Ramos (cell line): ENCODE data around the gene SEZ6L2.
"Not testable (repeated sequence)": the region's sequence is repeated elsewhere in the genome, so short reads cannot be mapped to it uniquely, and the experiment has no call there.

Experiments used
- in situ Hi-C: fragments of 300-500 bp; cut with MboI; formaldehyde crosslinking; loops from one replicate; pipeline ENCODE4 v1.14.3; 2022; ENCODE audit warnings: low sequenced_read_pairs; ENCODE audit not compliant: unreplicated experiment

Gene SEZ6L2

DNA sequence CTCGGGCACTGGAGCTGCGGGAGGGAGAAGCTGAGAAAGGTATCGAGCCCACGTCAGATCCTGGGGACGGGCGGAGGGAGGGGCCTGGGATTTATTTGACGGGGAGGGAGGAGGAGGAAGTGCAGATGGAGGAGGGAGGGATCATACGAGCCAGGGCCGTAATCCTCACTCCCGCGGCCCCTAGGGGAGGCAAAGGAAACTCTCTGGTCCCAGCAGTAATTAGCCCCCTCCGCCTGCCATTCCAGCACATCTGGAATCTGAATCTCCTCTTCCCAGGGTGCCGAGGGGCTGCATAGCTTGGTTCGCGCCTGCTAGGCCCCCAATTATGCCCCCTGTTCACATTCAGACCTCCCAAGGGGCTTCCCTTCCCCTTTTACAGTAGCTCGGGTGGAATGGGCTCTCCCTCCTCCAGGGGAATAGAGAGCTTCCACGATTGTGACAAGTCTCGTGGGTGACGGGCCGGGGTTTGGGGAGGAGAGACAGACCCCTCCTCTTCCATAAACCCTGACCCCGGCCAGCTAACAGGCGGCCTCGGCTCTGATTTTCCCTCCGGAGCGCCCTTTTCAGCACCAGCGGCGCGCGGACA is at the start of gene SEZ6L2:
SEZ6L2 (minus strand) TSS at position 35 of the 586 bp plus-strand sequence. CDS start 531 bp downstream, outside the sequence.
- in situ Hi-C loops: no loop called here

DNA sequence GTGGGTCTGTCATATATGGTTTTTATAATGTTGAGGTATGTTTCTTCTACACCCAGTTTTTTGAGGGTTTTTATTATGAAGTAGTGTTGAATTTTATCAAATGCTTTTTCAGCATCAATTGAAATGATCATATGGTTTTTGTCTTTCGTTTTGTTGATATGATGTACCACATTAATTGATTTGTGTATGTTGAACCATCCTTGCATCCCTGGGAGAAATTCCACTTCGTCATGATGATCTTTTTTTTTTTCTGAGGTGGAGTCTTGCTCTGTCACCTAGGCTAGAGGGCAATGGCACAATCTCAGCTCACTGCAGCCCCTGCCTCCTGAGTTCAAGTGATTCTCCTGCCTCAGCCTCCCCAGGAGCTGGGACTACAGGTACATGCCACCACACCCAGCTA is 48.5 kb upstream of the SEZ6L2 start:
- in situ Hi-C loops: no loop called here

DNA sequence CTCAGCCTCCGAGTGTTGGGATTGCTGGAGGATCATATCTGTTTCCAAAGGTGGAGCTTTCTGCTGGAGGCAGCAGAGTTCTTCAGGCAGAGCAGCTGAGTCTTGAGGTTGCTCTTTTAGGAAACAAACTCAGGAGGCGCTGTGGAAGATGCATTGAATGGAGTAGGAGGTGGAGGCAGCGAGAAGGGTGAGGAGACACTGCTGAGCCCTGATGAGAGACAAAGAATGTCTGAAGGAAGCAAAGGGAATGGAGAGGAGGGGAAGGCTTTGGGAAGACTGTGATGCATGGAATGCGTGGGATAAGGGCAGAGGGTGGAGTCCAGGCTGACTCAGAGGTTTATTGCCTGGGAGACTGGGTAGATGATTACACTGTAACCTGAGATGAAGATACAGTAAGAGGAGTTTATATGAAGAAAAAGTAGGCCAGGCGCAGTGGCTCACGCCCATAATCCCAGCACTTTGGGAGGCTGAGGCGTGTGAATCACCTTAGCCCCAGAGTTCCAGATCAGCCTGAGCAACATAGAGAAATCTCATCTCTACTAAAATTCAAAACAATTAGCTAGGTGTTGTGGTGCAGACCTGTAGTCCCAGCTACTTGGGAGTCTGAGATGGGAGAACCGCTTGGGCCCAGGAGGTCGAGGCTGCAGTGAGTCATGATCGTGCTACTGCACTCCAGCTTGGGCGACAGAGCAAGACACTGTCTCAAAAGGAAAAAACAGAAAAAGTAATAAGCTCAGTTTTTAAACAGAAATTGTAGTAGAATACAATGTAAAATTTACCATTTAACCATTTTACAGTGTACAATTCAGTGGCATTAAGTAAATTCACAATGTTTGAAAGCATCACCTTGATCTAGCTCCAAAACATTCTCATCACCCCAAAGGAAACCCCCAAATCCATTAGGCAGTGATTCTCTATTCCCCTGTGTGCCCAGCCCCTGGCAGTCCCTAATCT is 44.8 kb upstream of the SEZ6L2 start:
- in situ Hi-C loops: no loop called here

DNA sequence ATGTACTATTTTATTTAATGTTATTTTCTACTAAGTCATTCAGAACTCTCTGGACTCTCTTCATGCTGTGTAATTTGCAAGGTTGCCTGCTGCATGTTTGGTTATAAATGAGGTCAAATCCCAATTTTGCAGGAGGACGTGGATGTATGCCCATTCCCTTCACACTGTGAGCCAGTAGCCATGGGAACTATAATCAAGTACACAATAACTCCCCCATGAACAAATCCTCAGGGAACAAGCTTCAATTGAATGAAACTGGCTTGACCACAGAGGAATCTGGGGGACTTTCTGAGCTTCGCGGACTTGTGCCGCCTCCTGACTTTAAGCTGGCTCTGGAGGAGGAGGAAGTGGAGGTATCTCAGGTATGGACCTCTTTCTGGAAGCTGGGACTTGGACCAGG is 41.3 kb upstream of the SEZ6L2 start:
- in situ Hi-C loops: no loop called here

DNA sequence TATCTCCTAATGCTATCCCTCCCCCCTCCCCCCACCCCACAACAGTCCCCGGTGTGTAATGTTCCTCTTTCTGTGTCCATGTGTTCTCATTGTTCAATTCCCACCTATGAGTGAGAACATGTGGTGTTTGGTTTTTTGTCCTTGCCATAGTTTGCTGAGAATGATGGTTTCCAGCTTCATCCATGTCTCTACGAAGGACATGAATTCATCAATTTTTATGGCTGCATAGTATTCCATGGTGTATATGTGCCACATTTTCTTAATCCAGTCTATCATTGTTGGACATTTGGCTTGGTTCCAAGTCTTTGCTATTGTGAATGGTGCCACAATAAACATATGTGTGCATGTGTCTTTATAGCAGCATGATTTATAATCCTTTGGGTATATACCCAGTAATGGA is 32.4 kb upstream of the SEZ6L2 start:
- in situ Hi-C loops: not testable (repeated sequence)

DNA sequence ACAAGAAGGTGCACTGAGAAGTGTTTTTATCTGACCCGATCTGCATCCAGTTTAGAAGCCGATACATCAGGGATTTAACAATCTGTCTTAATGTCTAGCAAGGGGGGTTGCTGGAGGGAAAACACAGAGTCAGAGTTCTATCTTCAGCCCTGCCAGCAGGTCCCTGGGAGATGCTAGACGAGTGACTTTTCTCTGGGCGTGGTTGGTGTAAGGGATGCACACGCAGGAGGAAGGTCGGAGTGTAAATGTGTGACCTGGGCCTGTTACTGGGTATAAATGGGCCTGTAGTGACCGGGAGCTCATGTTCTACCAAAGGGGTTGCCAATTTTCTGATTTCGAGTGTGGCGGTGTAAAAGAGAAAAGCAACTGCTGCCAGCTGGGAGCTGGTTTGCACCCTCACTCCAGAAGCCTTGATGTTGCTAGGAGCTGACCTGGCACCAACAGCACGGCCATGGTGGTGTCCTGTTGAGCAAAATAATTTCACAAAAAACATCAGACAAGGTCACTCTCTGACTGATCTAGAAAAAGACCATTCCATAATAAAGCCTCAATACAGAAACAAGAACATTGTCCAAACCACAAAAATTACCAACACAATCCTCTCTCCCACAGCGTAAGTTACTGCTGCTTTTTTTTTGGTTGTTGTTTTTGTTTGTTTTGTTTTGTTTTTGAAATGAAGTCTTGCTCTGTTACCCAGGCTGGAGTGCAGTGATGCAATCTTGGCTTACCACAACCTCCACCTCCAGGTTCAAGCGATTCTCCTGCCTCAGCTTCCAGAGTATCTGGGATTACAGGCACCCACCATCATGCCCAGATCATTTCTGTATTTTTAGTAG is 27.9 kb upstream of the SEZ6L2 start:
- in situ Hi-C loops: no loop called here

DNA sequence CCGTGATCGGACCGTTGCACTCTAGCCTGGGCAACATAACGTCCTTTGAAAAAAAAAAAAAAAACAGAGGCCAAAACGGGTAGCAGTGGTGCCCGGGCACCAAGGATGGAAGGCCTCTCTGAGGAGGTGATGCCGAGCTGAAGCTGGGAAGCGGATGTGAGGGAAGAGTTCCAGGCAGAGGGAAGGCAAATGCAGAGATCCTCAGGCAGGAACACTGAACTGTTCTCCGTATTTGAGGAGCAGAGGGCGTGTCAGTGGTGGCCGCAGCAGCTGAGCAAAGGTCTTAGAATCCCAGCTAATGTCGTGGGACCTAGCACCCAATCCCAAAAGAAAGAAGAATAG is 27.3 kb upstream of the SEZ6L2 start:
- in situ Hi-C loops: no loop called here

DNA sequence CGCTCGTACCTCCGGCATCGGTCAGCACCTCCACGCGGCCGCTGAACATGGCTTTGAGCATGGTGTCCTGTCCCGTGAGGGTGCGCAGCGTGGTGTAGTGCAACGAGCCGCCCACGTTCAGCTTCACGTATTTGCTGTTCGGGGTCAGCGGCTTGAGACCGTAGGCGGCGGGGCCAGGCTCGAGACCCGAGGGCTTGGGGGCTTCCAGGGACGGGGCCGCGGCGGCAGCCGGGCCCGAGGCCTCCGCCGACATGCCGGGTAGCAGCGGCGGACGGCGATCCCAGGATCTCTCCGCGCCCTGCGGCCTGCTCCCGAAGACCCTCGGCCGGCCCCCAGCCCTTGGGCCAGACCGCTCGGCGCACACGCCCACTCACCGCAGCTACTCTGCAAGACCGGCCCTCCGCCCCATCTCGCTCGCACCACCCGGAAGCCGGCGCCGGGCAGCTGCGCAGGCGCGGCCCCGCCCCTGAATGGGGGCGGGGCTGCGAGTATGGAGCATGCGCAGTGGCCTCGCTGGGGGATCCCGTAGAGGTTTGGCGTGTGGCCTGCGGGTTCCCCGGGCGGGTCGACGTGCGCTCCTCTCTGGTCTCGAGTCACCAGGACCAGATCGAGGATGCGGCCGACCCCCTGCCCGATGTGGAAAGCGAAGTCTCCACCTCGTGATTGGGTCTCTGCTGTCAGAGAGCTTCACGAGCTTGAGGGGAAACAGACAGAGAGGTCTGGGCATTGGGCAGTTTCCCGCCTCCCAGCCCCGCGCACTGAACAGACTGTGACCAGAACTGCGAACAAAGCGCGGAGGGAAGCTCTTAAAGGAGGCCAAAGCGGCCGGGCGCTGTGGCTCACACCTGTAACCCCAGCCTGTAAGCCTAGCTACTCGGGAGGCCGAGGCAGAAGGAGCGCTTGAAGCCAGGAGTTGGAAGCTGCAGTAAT is 26.7 kb upstream of the SEZ6L2 start, which contains the start of gene KCTD13:
KCTD13 (minus strand) TSS at position 446 of the 930 bp plus-strand sequence; CDS start at position 253, 193 bp downstream.
- in situ Hi-C loops: no loop called here

DNA sequence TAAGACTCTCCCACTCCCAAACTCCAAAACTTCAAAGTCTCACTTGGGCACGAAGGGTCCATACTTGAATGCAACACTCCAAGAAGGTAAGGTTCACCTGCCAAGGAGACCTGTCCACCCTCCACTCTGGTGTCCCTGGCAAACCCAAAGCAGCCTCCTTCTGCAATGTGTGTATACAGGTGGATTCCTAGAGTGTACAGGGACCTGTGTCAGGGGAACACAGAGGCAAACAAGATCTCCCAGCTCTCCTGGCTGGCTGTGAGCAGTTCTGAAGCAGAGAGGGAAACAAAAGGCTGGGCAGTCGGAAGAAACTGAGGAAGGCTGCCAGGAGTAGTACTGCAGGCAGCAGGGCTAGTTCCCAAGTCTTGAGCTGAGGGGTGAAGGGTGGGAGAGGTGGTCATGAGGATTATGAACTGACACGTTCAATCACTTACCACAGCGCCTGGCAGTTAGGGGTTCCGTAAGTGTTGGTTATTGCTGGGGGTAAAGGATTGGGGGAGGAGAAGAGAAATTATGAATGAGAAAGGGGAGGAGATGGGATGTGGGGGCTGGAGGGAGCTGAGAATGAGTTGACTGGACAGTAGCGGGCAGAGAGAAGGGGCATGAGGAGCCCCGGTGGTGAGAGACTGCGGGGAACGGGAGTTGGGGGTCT is 25.9 kb upstream of the SEZ6L2 start:
- in situ Hi-C loops: no loop called here

DNA sequence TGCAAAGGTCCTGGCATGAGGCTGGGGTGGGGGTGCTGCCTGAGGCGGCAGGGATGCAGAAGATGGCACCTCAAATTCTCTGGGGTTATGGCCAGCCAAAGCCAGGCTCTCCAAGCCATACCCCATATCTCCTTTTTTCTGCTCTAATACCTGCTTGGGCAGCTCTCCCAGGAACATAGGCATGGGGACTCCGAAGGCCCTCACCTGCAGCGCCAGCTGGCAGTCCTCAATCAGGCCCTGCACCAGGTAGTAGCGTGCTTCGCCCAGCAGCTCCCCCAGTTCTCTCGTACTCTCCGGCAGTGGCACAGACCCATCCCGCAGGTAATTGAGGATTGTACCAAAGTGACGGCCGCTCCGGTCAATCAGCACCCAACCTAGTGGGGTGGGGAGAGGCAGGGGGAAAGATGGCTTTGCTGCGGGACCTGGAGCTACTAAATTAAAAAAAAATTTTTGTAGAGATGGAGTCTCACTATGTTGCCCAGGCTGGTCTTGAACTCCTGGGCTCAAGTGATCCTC is 23.7 kb upstream of the SEZ6L2 start:
- in situ Hi-C loops: no loop called here

DNA sequence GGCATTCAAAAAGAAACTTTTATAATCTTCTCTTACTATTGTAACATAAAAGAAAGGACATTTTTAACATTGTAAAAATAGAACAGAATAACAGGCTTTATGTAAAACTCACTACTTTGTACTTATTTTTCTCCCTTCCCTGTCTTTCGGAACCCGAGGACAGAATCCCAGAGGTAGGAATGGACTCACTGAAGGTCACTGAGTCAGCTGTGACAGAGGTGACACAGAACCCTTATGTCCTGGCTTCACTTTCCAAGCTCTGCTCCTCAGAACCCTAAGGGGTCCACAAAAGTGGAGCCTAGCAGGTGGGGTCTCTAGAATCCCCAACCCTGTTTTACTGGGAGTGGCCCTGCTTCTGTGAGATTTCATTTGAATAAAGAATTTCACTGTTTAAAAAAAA is 23.0 kb upstream of the SEZ6L2 start:
- in situ Hi-C loops: no loop called here

DNA sequence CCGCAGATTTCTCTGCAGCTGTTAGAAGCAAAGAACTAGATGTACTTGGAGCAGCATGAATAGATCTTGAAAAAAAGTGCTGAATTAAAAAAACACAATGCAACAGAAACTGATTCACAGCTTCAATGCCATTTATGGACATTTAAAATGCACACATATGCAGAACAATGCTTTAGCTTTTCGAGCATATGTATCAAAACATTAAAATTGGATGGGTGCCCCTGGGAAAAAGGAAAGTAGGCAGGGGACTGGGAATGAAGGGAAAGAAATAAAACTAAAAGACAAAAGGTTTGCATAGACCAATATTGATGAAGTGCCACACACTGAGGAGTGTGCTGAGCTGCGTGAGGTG is 21.7 kb upstream of the SEZ6L2 start:
- in situ Hi-C loops: no loop called here

DNA sequence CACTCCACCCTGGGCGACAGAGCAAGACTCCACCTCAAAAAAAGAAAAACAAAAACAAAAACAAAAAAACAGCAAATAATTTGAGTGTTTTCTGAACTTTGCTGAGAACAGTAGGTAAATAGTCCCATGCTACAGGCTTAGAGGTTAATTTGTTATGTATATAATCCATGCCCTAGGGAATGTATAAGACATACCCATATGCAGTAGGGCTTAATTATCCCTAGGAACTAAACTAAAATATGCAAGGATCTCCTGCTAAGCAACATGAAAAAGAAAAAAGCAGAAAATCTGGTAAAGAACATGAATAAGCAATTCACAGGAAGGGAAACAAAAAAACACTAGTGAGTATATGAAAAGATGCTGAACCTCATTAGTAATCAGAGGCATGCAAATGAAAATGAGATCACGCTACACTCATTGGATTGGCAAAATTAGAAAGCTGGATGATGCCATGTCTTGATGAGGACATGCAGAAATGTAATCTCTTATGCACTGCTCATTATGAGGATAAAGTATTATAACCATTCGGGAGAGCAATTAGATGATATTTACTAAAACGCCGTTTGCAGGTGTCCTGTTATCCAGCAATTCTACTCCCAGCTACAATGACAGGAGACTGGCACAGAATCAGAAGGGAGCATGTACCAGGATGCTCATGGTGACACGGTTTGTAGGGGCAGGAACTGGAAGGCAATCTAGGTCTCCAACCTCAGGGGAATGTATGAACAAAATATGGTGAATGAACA is 21.1 kb upstream of the SEZ6L2 start:
- in situ Hi-C loops: no loop called here

DNA sequence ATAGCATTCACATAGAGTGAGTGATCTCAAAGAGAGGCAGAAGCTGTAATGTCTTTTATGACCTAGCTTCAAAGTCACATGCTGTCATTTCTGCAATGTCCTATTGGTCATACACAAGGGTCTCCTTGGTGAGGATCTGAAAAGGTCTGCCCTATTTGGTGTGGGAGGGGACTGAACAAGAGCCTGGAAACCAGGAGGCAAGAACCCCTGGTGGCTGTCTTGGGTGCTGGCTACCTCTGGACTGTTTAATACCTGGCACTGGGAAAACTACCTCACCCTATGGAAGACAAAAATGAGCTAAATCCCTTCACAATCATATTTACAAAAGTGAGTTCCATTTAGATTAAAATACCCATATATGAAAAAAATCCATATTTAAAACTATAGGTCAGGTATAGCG is 17.6 kb upstream of the SEZ6L2 start:
- in situ Hi-C loops: no loop called here

DNA sequence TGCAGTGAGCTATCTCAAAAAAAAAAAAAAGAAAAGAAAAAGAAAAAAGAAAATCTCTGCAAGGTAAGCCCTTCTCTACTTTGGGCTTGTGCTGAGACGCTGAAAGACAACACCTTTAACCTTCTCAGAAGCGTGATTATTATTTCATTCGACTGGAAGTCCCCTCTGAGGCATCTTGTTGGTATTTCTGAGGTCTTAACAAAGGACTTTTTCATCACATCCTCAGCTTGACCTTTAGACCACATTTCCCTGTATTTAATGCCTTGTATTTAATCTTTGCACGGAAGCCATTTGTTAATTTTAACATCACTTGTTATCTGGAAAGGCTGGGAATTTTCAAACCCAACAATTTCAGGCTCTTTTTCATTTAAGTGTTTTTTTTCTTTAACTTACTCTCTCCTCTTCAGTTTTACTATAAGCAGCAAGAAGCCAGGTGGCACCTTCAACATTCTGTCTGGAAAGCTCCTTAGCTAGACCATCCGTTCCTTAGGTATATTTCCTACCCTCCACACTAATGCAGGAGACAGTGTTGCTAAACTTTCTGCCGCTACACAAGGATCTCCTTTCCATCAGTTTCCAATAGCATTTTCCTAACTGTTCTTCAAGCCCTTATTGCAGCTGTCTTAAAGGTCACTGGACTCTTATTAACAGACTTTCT is 16.4 kb upstream of the SEZ6L2 start:
- in situ Hi-C loops: no loop called here

DNA sequence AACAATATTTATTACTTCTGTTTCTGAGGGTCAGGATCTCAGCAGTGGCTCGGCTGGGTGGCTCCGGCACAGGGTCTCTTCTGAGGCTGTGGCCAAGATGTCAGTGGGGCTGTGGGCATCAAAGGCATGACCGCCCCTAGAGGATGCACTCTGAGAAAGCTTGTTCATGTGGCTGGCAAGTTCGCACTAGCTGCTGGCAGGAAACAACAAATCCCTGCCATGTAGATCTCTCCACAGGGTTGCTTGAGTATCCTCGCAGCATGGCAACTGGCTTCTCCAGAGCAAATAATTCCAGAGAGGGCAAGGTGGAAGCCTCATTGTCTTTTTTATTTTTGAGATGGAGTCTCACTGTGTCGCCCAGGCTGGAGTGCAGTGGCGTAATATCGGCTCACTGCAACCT is 14.2 kb upstream of the SEZ6L2 start:
- in situ Hi-C loops: no loop called here

DNA sequence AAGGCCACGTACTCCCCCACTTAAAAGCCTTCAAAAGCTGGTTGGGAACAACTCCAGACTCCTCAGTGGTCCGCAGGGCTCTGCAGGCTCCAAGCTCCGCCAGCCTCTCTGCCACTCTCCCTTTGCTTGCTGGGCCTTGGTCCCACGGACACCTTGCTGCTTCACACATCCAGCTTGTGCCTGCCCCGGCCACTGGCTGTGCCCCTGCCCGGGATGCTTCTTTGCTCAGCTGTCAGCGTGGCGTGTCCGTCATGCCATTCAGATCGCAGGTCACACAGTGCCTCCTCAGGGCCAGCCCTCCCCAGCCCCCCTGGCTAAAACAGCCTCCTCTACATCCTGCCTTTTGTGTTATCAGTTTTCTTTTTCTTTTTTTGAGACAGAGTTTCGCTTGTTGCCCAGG is 12.7 kb upstream of the SEZ6L2 start:
- in situ Hi-C loops: no loop called here

DNA sequence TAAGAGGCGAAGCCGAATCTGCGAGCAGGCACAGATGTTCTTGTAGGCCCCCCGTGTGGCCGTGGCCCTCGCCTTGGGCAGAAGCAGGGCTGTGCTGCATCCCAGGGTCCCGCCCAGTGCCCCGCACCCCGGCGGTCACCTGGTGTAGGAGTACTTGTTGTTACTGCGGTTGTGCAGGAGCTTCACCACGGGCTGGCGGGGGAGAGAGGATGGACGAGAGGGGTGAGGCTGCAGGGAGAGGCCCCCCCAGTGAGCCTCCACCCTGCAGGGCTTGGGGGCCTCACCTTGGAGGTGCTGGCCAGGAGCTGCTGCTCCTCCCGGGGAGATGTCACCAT is 12.3 kb upstream of the SEZ6L2 start:
- in situ Hi-C loops: no loop called here
